ENCODE data around the gene ISYNA1. TPM values are rescaled to one million over a fixed set of nuclear protein-coding genes. Genes with fewer than 3 reads are reported as not detected.

ISYNA1 gene
- total and polyA plus RNA-seq, 2 of the 8 experiments (the other 6 are each of a cell fraction or from before 2014, with no cell fraction given): 207 to 264 TPM

GRCh38 chr19:18415178-18415867 lies 22.6 kb downstream of the ISYNA1 start (continued):
- no peak for TF ChIP-seq CHD2 (IDR thresholded peaks at IDR 0.05; ENCODE audit: low read length)
- TF ChIP-seq NANOG (IDR thresholded peaks at IDR 0.05; ENCODE audit: insufficient read depth, low read depth, low read length, poor library complexity, severe bottlenecking): no peak
- no peak for TF ChIP-seq HDAC2 (IDR thresholded peaks at IDR 0.05; ENCODE audit: borderline replicate concordance in 1 of 2, low read depth in 2 of 2, low read length in 2 of 2)
- TF ChIP-seq USF2 (IDR thresholded peaks at IDR 0.05; ENCODE audit: low read length): no peak
